ENCODE data around the gene OCA2. TPM values are rescaled to one million over a fixed set of nuclear protein-coding genes. Genes with fewer than 3 reads are reported as not detected.

The OCA2 gene
- total and polyA plus RNA-seq, 2 of the 8 experiments (the other 6 are each of a cell fraction or from before 2014, with no cell fraction given), result 0.20 TPM

DNA sequence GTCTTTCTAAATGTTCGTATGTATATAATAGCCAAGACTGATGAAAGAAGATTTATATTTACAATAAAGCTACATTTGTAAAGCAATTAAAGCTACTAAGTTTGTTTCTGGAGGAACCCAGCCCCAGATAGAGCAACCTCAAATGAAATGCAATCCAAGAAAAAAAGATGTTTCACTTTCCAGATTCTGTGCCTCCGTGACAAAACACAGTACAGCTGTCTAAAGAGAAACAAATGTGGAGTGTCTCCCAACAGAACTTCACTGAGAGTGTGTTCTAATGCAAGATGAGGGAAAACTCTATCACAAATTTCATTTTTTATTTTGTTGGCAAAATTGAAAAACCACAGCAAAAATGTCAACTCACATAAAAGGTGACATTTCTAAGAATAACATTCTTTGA lies 317.0 kb downstream of the OCA2 start (continued):
- TF ChIP-seq SIRT6 (IDR thresholded peaks at IDR 0.05; ENCODE audit: low read length), result no peak

Measured in H1 (cell line).